Amygdala (tissue), 56 donors: ENCODE results near the gene DAO.
A peak's percentile ranks its signal among the peaks of the same experiment; 100 is the strongest.
"Not testable (repeated sequence)": the region's sequence is repeated elsewhere in the genome, so short reads cannot be mapped to it uniquely, and the experiment has no call there.

ENCODE experiments used
- DNase-seq, 56 donors: peaks; one replicate each; lab custom pipeline; 2025; lab: John Stamatoyannopoulos, UW

Gene DAO

GRCh38 chr12:108847705-108848104, 32.2 kb upstream of the DAO start:
- no peak for DNase-seq

- DNase-seq, result no peak
Observed at GRCh38 chr12:108849660-108850059, 30.2 kb upstream of the DAO start.

DNA sequence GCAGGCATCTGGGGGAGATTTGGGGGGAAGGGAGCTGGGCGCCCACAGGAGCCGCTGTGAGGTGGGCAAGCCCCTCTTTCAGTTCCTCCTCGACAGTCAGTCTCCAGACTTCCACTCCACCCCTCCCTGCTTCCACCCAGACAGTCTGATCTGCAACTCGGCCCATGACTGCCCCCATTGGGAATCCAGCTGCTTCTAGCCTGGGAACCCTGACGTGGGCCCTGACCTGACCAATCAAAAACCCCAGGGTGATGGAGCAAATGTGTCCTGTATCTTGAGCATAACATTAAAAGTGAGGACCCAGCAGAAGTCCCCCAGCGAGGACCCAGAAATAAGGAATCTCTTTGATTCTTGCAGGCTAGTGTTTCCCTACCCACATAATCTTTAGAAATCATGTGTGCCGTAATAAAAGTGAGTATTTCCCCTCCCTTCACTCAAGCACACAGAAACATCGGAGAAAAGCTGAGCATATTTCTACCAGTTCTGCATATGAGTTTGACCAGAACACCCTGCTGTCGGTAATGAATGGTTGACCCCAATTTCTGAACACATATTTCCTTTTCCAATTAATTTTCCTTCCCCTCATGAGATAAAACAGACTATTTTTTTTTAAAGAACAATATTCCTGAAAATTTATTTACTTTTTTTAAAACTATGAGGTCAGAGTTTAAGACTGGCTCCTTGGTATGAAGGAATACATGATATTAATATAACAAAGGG, 28.9 kb upstream of the DAO start:
- peak in 29 of 56 donors; percentile 15 to 56 (median 32) for DNase-seq

DNA sequence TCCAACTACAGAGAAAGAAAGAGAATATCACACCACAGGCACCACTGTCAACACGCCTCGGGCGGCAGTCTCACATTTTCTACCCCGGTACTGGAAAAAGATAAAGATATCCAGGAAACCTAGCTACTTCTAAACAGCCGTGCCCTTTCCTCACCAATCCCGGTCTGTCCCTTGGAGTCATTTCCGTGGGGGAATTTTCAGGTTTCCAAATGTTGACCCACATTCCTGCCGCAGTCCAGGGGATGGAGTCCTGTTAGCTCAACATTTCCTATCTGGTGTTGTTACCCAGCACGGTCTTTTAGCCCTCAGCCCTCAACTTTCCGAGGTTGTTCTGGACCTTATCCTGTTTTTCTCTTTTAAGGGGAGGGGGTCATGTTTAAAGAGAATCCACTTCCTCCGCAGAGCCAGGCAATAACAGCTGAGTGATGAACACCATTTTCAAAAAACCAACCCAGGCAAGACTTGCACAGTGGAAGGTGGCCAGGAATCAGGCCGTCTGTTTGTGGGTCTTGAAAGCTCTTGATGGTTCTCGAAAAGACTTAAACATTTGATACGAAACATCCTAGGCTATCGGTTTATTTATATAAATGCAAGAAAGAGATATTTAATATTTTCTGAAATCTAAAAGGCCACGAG, 27.1 kb upstream of the DAO start:
- no peak for DNase-seq

DNA sequence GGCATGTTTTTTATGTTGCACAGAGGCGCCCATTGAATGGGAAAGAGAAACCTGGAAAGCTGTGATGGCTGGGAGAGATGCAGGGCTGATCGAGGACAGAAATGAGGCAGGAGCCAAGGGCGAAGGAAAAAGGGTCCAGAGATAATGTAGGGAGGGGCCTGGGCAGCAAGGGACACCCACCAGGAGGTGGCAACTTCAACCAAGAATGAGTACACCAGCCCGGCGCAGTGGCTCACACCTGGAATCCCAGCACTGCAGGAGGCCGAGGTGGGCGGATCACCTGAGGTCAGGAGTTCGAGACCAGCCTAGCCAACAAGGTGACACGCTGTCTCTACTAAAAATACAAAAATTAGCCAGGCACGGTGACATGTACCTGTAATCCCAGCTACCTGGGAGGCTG, 26.5 kb upstream of the DAO start:
- no peak for DNase-seq

- DNase-seq, result no peak
Observed at GRCh38 chr12:108853981-108854446, 25.9 kb upstream of the DAO start.

DNA sequence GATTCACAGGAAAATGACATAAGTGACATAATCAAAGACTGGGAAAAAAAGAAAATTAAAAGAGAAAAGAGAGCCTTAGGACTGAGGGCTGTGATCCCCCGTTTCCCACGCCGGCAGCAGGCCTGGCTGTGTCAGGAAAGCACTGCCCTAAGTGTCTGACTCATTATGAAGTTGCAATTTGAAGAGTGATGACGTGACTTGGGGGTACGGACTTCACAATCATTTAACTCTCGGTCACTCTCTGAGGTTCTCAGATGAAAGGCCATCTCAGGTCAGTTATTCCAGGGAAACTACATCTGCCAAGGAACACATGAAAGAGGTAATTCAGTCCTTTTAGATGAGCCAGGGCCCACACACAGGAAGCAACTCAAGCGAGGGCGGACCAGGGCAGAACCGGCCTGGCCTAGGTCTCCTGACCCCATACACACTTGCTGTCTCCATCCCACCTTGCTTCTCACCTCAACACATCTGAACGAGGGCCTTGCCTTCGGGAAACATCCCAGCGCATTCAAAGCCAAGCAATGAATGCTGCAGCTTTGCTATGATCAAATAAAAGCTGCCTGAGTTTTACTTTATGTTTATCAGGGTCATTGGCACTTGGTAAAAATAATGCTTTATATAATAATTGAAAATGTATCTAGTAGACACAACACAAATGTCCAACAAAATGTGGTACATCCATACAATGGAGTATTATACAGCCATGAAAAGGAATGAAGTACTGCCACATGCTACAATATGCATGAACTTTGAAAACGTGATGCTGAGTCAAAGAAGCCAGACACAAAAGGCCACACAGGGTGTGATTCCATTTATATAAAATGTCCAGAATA, 25.2 kb upstream of the DAO start:
- DNase-seq, result no peak

DNA sequence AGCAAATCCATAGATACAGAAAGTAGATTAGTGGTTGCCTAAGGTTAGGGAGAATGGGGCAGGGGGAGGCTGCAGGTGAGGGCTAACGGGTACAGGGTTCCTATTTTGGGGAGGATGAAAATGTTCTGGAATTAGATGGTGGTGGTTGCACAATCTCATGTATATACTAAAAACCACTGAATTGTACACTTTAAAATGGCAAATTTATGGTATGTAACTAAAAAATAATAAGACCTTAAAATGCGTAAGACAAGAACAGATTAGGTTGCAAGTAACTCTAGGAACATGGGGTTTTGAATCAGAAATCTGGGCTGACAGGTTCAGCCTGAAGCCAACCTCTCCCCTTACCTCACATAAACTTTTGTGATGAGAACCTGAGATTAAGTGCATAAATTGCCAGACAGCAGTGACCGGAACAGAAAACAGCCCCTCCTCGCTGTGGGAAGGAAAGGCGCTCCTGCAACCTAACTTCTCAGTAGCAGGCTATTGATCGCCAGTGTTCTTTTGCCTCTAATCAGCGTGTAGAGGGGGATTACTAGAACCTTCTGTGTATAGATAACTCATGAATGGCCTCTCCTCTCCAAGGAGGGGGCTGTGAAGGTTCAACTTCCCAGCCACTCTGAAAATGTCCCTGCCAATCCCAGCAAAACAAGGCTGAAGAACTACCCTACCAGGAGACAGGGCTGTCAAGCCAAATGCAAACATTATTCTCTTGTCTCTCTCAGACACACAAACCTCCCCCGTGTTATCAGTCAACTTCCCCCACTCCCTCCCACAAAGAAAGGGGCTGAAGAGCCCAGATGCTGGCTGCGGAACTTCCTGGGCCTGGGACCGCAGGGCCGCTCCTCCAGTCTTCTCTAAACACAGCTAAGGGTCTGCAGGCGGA, 24.4 kb upstream of the DAO start:
- peak in 2 of 56 donors; percentile 30 to 39 for DNase-seq

DNA sequence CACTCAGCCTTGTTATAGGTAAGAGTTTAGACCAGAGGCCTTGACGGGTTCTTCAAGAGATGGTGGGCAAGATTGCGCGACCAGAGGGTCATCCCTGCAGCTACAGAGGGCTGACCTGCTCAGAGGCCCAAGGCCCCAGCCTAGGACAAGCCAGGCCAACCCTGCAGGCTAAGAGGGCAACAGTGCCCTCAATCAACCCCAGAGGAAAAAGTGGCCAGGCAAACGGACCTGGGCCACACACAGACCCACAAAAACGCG, 23.8 kb upstream of the DAO start:
- peak in 2 of 56 donors; percentile 30 to 35 for DNase-seq

- peak in 34 of 56 donors; percentile 20 to 64 (median 38) for DNase-seq
Observed at GRCh38 chr12:108856428-108857157, 23.3 kb upstream of the DAO start.

GRCh38 chr12:108857158-108857407, 22.8 kb upstream of the DAO start:
- DNase-seq, result peak in 2 of 56 donors; percentile 19 to 59

- DNase-seq, result peak in 3 of 56 donors; percentile 12 to 59 (median 24)
Observed at GRCh38 chr12:108858311-108859074, 21.4 kb upstream of the DAO start.

GRCh38 chr12:108859141-108859922, 20.6 kb upstream of the DAO start:
- DNase-seq, result not testable (repeated sequence)

DNA sequence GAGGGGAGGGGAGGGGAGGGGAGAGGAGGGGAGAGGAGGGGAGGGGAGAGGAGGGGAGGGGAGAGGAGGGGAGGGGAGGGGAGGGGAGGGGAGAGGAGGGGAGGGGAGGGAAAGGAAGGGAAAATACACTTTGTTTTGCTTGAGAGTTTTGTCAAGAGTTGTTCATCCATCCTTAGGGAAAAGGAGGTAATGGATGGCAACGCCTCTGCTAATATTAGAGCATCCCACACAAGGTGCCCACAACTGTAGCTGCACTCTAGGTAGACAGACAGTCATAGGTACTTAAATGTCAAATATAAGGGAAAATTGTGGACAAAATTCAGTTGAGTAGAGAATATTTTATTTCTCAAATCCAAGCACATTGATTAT, 20.0 kb upstream of the DAO start:
- DNase-seq, result no peak

- no peak for DNase-seq
Observed at GRCh38 chr12:108860443-108860842, 19.4 kb upstream of the DAO start.

DNA sequence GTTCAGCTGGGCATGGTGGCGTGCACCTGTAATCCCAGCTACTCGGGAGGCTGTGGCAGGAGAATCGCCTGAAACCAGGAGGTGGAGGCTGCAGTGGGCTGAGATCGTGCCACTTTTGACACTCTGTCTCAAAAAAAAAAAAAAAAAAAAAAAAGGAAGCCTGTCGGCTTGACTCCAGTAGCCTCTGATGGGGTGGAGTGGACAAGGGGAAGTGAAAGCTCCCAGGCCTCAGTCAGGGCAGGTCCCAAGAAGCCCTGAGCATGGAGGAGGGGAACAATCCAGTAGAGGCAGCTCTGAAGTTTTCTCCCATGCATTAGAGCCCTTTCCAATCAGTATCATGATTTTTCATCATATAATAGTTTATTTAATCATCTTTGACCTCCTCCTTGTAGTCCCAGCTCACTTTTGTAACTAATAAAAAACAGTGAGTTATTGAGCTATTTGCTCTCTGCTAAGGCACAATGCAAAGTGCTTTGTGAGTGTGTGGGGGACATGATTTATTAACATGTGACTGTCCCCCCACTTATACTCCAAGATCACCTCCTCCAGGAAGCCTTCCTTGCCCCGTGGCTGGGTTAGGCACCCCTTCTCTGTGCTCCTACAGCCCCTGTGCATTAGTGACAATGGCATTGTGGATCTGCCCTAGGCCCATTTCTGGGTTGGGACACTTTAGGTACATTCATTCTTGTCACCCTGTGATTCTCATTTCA, 17.9 kb upstream of the DAO start:
- DNase-seq, result peak in 4 of 56 donors; percentile 8 to 25 (median 21)

- no peak for DNase-seq
Observed at GRCh38 chr12:108862588-108862959, 17.3 kb upstream of the DAO start.

DNA sequence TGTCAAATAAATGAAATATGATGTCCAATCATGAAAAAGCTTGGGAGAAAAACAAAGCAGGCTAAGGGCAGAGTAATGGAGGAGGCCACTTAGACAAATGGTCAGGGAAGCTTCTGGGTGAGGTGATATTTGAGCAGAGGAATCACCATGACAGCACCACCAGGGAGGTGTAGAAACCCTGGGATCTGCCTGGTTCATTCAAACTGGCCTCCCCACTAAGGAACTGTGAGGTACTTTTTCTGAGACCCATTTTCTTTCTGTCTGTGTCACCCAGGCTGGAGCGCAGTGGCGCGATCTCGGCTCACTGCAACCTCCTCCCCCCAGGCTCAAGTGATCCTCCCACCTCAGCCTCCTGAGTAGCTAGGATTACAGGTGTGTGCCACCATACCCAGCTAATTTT, 14.7 kb upstream of the DAO start:
- no peak for DNase-seq
